ENCODE measurements around the gene RNF207. TPM values are rescaled to one million over a fixed set of nuclear protein-coding genes. Genes with fewer than 3 reads are reported as not detected.

The RNF207 gene
- total RNA-seq, 1 donor from 2014 or later = 5.6 TPM

DNA sequence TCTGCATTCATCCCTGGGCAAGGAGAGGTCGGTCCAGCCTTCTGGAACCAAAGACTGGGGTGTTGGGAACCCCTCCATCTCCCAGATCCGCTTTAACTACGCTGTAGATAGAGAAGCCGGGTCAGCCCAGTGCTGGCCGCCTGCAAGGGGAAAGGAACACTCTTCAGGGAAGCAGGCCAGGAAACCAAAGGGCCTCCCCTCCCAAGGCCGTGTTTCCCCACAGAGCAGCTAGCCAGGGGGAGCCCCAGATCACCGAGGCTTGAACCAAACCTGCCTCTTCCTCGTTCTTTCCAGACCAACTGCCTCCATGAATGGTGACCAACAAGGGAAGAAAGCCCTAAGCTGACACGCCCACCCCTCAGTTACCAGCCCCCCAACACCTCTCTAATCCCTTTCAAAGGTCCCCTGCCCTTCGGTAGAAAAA, 24.6 kb upstream of the RNF207 start:
- Mint-ChIP-seq H3K4me1 (ENCODE audit: low read depth, unreplicated experiment) (peaks cover 3% of the 10 kb centered on the region), H3K36me3 (ENCODE audit: unreplicated experiment) (peaks cover 7% of the 10 kb centered on the region), H3K4me3 (ENCODE audit: unreplicated experiment) (no peak overlapping the region), H3K9me3 (ENCODE audit: unreplicated experiment) (peaks cover 7% of the 10 kb centered on the region), H3K27ac (ENCODE audit: unreplicated experiment) (no peak overlapping the region), H3K27me3 (ENCODE audit: unreplicated experiment) (peaks cover 21% of the 10 kb centered on the region)
- DNase-seq = no peak
- TF ChIP-seq, protein P1, sequence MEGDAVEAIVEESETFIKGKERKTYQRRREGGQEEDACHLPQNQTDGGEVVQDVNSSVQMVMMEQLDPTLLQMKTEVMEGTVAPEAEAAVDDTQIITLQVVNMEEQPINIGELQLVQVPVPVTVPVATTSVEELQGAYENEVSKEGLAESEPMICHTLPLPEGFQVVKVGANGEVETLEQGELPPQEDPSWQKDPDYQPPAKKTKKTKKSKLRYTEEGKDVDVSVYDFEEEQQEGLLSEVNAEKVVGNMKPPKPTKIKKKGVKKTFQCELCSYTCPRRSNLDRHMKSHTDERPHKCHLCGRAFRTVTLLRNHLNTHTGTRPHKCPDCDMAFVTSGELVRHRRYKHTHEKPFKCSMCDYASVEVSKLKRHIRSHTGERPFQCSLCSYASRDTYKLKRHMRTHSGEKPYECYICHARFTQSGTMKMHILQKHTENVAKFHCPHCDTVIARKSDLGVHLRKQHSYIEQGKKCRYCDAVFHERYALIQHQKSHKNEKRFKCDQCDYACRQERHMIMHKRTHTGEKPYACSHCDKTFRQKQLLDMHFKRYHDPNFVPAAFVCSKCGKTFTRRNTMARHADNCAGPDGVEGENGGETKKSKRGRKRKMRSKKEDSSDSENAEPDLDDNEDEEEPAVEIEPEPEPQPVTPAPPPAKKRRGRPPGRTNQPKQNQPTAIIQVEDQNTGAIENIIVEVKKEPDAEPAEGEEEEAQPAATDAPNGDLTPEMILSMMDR (IDR thresholded peaks at IDR 0.05; ENCODE audit: partially characterized antibody, unreplicated experiment) = no peak

DNA sequence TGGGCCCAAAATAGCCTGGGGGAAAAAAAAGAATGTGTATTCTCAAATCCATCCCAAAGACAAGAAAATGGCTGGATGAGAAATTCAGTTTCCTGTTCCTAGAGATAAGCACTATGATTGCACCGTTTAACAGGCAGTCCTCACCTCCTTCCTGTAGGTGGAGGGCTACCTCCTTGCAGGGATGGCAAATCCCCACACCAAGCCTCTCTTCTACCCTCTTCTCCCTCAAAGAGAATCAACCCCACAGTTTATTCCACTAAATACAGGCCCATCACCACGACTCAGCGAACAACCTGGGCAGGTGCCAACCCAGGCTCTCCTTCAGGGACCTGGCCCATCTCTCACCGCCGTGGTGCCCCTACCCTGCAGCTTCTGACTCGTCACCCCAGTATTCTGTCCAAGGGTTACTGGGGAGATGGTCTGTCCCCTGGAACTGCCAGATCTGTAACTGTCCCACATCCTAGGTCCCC, 22.4 kb upstream of the RNF207 start:
- no peaks in the 10 kb centered on the region for H3K36me3 Mint-ChIP-seq (ENCODE audit: unreplicated experiment)
- no peak for DNase-seq
- H3K4me1 Mint-ChIP-seq (ENCODE audit: low read depth, unreplicated experiment) = peaks cover 3% of the 10 kb centered on the region
- H3K27ac Mint-ChIP-seq (ENCODE audit: unreplicated experiment) = peak overlapping the region; percentile 8
- H3K9me3 Mint-ChIP-seq (ENCODE audit: unreplicated experiment) = peaks cover 4% of the 10 kb centered on the region
- H3K4me3 Mint-ChIP-seq (ENCODE audit: unreplicated experiment) = no peak overlapping the region
- H3K27me3 Mint-ChIP-seq (ENCODE audit: unreplicated experiment) = peaks cover 12% of the 10 kb centered on the region
- TF ChIP-seq, protein P1 (IDR thresholded peaks at IDR 0.05; ENCODE audit: partially characterized antibody, unreplicated experiment) = no peak

DNA sequence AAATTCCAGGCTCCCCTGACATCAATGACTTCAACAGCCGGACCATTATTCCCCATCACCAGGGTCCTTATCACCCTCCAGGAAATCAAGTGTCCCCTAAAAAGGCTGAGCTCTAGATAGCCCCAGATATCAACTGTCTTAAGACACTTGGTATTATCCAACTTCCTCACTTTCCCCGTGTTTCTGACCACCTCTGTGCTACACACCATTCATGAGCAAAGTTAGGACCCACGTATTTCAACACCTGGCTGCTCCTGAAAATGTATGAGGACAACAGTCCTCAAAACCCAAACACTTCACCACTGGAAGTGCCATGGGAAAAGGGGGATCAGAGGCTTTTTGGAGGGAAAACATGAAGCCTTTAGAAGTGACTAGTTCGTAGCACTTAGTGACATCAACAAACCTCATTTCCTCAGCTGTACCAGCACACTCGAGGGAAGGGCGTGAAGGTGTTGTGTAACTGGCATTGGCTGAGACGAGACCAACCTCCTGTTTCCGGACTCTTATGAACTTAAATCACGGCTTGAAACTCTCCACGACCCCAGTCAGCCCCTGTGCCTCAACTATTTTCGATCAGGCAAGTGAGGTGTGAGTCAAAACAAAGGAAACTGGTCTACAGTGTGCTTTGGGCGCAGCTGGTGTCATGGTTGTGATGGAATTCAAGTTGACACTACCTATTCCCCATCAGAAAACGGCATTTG, 21.7 kb upstream of the RNF207 start:
- peaks cover 4% of the 10 kb centered on the region for H3K9me3 Mint-ChIP-seq (ENCODE audit: unreplicated experiment)
- TF ChIP-seq, protein P1 (IDR thresholded peaks at IDR 0.05; ENCODE audit: partially characterized antibody, unreplicated experiment) = no peak
- no peak for DNase-seq
- H3K4me3 Mint-ChIP-seq (ENCODE audit: unreplicated experiment) = no peak overlapping the region
- no peaks in the 10 kb centered on the region for H3K36me3 Mint-ChIP-seq (ENCODE audit: unreplicated experiment)
- H3K4me1 Mint-ChIP-seq (ENCODE audit: low read depth, unreplicated experiment) = peaks cover 3% of the 10 kb centered on the region
- no peak overlapping the region for H3K27ac Mint-ChIP-seq (ENCODE audit: unreplicated experiment)
- peaks cover 10% of the 10 kb centered on the region for H3K27me3 Mint-ChIP-seq (ENCODE audit: unreplicated experiment)

DNA sequence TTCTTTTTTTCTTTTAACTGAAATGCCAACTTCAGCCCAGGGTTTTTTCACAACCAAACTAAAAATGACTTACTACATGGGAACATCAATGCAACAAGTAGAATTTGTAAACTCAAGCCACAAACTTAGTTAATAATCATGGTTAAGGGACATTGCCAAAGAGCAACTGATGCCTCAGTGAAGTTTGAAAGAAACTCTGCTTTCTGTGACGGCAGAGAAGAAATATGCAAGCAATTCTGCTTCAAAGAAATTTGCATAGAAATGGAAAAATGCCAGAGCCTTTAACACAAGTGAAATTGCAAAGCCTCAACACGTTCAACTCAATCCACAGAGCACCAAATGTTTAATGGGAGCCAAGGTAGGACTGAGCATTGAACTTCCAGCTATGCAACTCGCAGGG, 20.8 kb upstream of the RNF207 start:
- peaks cover 3% of the 10 kb centered on the region for H3K4me1 Mint-ChIP-seq (ENCODE audit: low read depth, unreplicated experiment)
- no peak overlapping the region for H3K4me3 Mint-ChIP-seq (ENCODE audit: unreplicated experiment)
- peaks cover 10% of the 10 kb centered on the region for H3K27me3 Mint-ChIP-seq (ENCODE audit: unreplicated experiment)
- no peak for DNase-seq
- H3K9me3 Mint-ChIP-seq (ENCODE audit: unreplicated experiment) = peaks cover 4% of the 10 kb centered on the region
- TF ChIP-seq, protein P1 (IDR thresholded peaks at IDR 0.05; ENCODE audit: partially characterized antibody, unreplicated experiment) = no peak
- no peak overlapping the region for H3K27ac Mint-ChIP-seq (ENCODE audit: unreplicated experiment)
- no peaks in the 10 kb centered on the region for H3K36me3 Mint-ChIP-seq (ENCODE audit: unreplicated experiment)

DNA sequence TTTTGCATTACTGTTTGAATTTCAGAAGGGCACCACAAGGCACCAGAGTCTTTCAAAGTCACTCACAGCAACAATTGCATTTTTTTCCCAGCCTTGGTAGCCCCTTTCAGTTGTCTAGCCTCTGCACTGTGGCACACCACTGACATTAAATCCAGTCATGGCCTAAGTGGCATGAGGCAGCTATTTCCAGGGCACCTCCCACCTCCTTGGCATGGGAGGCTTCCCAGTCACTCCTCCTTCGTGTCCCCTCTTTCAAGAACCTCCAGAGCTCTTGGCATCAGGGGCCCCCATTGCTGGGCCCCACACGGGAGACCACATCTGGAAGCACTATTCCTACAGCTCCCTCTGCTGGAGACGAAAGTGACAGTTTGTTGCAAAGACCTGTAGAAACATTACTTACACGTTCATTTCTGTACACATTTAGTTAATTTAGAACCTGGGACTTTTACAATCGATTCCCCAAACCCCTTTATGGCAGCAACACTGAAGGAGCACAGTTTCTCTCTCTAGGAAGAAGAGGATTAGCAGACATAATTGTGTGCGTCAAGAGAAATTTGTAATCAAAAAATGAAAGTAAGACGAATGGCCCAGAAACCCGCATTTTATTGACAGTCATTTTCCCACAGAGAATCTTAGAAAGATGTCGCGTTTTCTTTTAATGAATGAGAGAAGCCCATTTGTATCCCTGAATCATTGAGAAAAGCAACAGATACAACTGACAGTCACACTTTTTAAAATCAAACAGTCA, 20.1 kb upstream of the RNF207 start:
- Mint-ChIP-seq H3K27me3 (ENCODE audit: unreplicated experiment) (peaks cover 10% of the 10 kb centered on the region), H3K4me1 (ENCODE audit: low read depth, unreplicated experiment) (peaks cover 3% of the 10 kb centered on the region), H3K36me3 (ENCODE audit: unreplicated experiment) (no peaks in the 10 kb centered on the region), H3K4me3 (ENCODE audit: unreplicated experiment) (no peak overlapping the region), H3K9me3 (ENCODE audit: unreplicated experiment) (peaks cover 4% of the 10 kb centered on the region), H3K27ac (ENCODE audit: unreplicated experiment) (no peak overlapping the region)
- DNase-seq = no peak
- TF ChIP-seq, protein P1 (IDR thresholded peaks at IDR 0.05; ENCODE audit: partially characterized antibody, unreplicated experiment) = peak; percentile 57

Data from glutamatergic neuron (in vitro differentiated cells).